Body of pancreas (tissue), 4 donors: ENCODE measurements around the gene OR4D6.

Experiments used
- CTCF ChIP-seq, 7 experiments: fragments of 450-650 bp in 4 of 7; fragments of 200-600 bp in 3 of 7; sonication (generic) in 3 of 7; IDR thresholded peaks; one replicate each; pipeline ENCODE4 v1.5.1; 2016 to 2019; ENCODE audit warnings: antibody characterized with exemption in 7 of 7
- POLR2A ChIP-seq, 3 donors: fragments of 450-650 bp; IDR thresholded peaks; one replicate each; pipeline ENCODE4 v1.6.1; 2016; ENCODE audit warnings: antibody characterized with exemption in 3 of 3, mild to moderate bottlenecking in 2 of 3

- TF ChIP-seq POLR2A (IDR thresholded peaks at IDR 0.05), result no peak
- TF ChIP-seq CTCF (IDR thresholded peaks at IDR 0.05), result no peak
These were observed 3.2 kb downstream of the OR4D6 start for GRCh38 chr11:59459916-59460315.
